ENCODE data around the gene RPS6KB1. TPM values are rescaled to one million over a fixed set of nuclear protein-coding genes. Genes with fewer than 3 reads are reported as not detected.

Gene RPS6KB1
- total RNA-seq, 1 experiment from 2014 or later: 75.7 TPM

DNA sequence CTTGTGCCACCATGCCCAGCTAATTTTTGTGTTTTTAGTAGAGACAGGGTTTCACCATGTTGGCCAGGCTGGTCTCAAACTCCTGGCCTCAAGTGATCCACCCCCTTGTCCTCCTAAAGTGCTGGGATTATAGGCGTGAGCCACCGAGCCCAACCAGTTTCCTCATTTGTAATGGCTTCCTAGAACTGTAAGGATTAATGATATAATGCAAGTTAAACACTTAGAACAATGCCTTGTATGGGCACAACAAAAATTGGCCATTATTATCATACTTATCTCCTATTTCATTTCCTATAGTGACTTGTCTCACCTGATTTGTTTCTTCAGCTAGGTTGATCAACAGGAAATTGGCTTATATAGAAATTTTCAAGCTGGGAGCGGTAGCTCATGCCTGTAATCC is 14.3 kb upstream of the RPS6KB1 start:
- POLR2A ChIA-PET: interaction anchor here (0.7 kb wide), 1 partner anchor 195 kb away, joined by 4 read pairs; no protein-coding TSS in a partner anchor
- intact Hi-C loops (cut with micrococcal nuclease): no loop called here
- Histone ChIP-seq H3K9ac (ENCODE audit: low read length) (no peak overlapping the region), H3K79me2 (ENCODE audit: insufficient read depth, low read length) (no peaks in the 10 kb centered on the region), H3K27me3 (ENCODE audit: insufficient read depth, low read length) (no peaks in the 10 kb centered on the region), H3K36me3 (ENCODE audit: control insufficient read depth in 1 of 2, insufficient read depth in 2 of 2, low read length in 2 of 2) (peaks cover 16 to 31% of the 10 kb centered on the region in 2 experiments; a peak in 3 of 4 replicates), H3K9me3 (ENCODE audit: control insufficient read depth in 1 of 2, insufficient read depth in 1 of 2, low read depth in 1 of 2, low read length in 2 of 2) (no peaks in the 10 kb centered on the region), H3K4me3 (replicated peaks in 1 of 2; ENCODE audit: low read depth in 1 of 2, low read length in 2 of 2) (no peak overlapping the region), H3K27ac (ENCODE audit: low read depth, low read length) (no peak overlapping the region), H4K20me1 (ENCODE audit: insufficient read depth) (no peaks in the 10 kb centered on the region), H3K4me1 (ENCODE audit: control insufficient read depth in 1 of 2, insufficient read depth in 2 of 2, low read length in 2 of 2) (no peaks in the 10 kb centered on the region), H2AFZ (ENCODE audit: low read depth, low read length, poor library complexity, severe bottlenecking) (no peak overlapping the region), H3K9me2 (ENCODE audit: insufficient read depth) (no peaks in the 10 kb centered on the region), H3K4me2 (ENCODE audit: low read length) (no peak overlapping the region)
- CTCF ChIA-PET: no interaction called here
- DNase-seq (ENCODE audit: low read depth, low spot score) (no peak), ATAC-seq (no peak)
- no TSS peak for BruUV-seq (replicated peaks)
- RAD21 ChIA-PET (ENCODE audit: low non-redundant PET in 1 of 2, low total read pairs in 2 of 2, uncharacterized antibody in 2 of 2, unreplicated experiment in 2 of 2): no interaction called here
- TF ChIP-seq SIN3A (IDR thresholded peaks at IDR 0.05; ENCODE audit: low read depth) (no peak), ZFX (IDR thresholded peaks at IDR 0.05) (no peak), TCF7L2 (IDR thresholded peaks at IDR 0.05; ENCODE audit: borderline replicate concordance, extremely low read depth, insufficient read depth, insufficient read length) (no peak)
- TF ChIP-seq, protein P1, sequence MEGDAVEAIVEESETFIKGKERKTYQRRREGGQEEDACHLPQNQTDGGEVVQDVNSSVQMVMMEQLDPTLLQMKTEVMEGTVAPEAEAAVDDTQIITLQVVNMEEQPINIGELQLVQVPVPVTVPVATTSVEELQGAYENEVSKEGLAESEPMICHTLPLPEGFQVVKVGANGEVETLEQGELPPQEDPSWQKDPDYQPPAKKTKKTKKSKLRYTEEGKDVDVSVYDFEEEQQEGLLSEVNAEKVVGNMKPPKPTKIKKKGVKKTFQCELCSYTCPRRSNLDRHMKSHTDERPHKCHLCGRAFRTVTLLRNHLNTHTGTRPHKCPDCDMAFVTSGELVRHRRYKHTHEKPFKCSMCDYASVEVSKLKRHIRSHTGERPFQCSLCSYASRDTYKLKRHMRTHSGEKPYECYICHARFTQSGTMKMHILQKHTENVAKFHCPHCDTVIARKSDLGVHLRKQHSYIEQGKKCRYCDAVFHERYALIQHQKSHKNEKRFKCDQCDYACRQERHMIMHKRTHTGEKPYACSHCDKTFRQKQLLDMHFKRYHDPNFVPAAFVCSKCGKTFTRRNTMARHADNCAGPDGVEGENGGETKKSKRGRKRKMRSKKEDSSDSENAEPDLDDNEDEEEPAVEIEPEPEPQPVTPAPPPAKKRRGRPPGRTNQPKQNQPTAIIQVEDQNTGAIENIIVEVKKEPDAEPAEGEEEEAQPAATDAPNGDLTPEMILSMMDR (IDR thresholded peaks at IDR 0.05 in 2 of 3, conservative IDR thresholded peaks at IDR 0.05 in 1 of 3; ENCODE audit: borderline replicate concordance in 1 of 3, insufficient read depth in 1 of 3, low read depth in 2 of 3, low read length in 2 of 3): no peak

DNA sequence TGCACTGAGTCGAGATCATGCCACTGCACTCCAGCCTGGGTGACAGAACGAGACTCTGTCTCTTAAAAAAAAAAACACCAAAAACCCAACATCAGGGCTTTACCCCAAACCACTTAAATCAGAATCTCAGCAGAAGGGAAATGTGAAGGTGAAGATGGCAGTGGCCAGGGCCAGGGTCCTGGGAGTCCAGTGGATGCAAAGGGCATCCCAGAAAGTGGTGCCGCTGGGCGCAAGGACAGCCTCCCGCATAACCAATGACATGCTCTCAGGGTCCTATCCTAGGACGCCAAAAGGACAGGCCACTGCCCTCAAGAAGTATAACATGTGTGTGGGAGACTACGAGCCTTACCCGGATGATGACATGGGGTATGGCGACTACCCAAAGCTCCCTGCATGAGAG is 8.1 kb upstream of the RPS6KB1 start:
- BruUV-seq (replicated peaks): no TSS peak
- H3K9ac ChIP-seq (ENCODE audit: low read length): no peak overlapping the region
- H3K9me2 ChIP-seq (ENCODE audit: insufficient read depth): no peaks in the 10 kb centered on the region
- TF ChIP-seq POLR2A (IDR thresholded peaks at IDR 0.05; ENCODE audit: borderline replicate concordance, extremely low read depth, insufficient read depth, insufficient read length): no peak
- TF ChIP-seq, protein P2, sequence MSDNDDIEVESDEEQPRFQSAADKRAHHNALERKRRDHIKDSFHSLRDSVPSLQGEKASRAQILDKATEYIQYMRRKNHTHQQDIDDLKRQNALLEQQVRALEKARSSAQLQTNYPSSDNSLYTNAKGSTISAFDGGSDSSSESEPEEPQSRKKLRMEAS (IDR thresholded peaks at IDR 0.05): no peak
- TF ChIP-seq POLR2AphosphoS5 (IDR thresholded peaks at IDR 0.05; ENCODE audit: low read depth, low read length): no peak
- TF ChIP-seq FOSL1 (IDR thresholded peaks at IDR 0.05; ENCODE audit: low read depth): no peak
- no peak for TF ChIP-seq JUND (IDR thresholded peaks at IDR 0.05)
- DNase-seq (ENCODE audit: low read depth, low spot score): no peak
- H2AFZ ChIP-seq (ENCODE audit: low read depth, low read length, poor library complexity, severe bottlenecking): no peak overlapping the region
- H4K20me1 ChIP-seq (ENCODE audit: insufficient read depth): no peaks in the 10 kb centered on the region
- peaks cover 28 to 33% of the 10 kb centered on the region in 2 experiments; a peak in 3 of 4 replicates for H3K36me3 ChIP-seq (ENCODE audit: control insufficient read depth in 1 of 2, insufficient read depth in 2 of 2, low read length in 2 of 2)
- no peak overlapping the region for H3K27ac ChIP-seq (ENCODE audit: low read depth, low read length)
- H3K79me2 ChIP-seq (ENCODE audit: insufficient read depth, low read length): peaks cover 8% of the 10 kb centered on the region; the same call in 1 of the 2 replicates
- RAD21 ChIA-PET (ENCODE audit: low non-redundant PET in 1 of 2, low total read pairs in 2 of 2, uncharacterized antibody in 2 of 2, unreplicated experiment in 2 of 2): no interaction called here
- no peak overlapping the region for H3K4me3 ChIP-seq (replicated peaks in 1 of 2; ENCODE audit: low read depth in 1 of 2, low read length in 2 of 2)
- H3K4me1 ChIP-seq (ENCODE audit: control insufficient read depth in 1 of 2, insufficient read depth in 2 of 2, low read length in 2 of 2): no peaks in the 10 kb centered on the region
- intact Hi-C loops (cut with micrococcal nuclease): no loop called here
- no peaks in the 10 kb centered on the region for H3K9me3 ChIP-seq (ENCODE audit: control insufficient read depth in 1 of 2, insufficient read depth in 1 of 2, low read depth in 1 of 2, low read length in 2 of 2)
- ATAC-seq: no peak
- POLR2A ChIA-PET: no interaction called here
- no peaks in the 10 kb centered on the region for H3K27me3 ChIP-seq (ENCODE audit: insufficient read depth, low read length)
- CTCF ChIA-PET: no interaction called here
- H3K4me2 ChIP-seq (ENCODE audit: low read length): no peak overlapping the region
